HG03571 (cell line): Measurements from ENCODE around the gene WBP4.

Experiments used
- ATAC-seq: cut with Tn5 transposase; IDR thresholded peaks from one replicate; pipeline ENCODE4 v1.9.1; 2021; ENCODE audit not compliant: unreplicated experiment

Gene WBP4

GRCh38 chr13:41048640-41049039 is 12.7 kb upstream of the WBP4 start:
- no peak for ATAC-seq

- no peak for ATAC-seq
These were observed 11.5 kb upstream of the WBP4 start for GRCh38 chr13:41049480-41050440.

GRCh38 chr13:41052441-41052840 is 8.9 kb upstream of the WBP4 start:
- ATAC-seq, result no peak

- peak; percentile 81 for ATAC-seq
These were observed 7.9 kb upstream of the WBP4 start for GRCh38 chr13:41053384-41053826.

- ATAC-seq, result no peak
These were observed 7.0 kb upstream of the WBP4 start for GRCh38 chr13:41054212-41054877.

- no peak for ATAC-seq
These were observed 6.2 kb upstream of the WBP4 start for GRCh38 chr13:41054919-41055619.

- no peak for ATAC-seq
These were observed 5.1 kb upstream of the WBP4 start for GRCh38 chr13:41056194-41056593.

- no peak for ATAC-seq
These were observed 4.2 kb upstream of the WBP4 start for GRCh38 chr13:41056826-41057711.

- ATAC-seq, result no peak
These were observed 2.8 kb upstream of the WBP4 start for GRCh38 chr13:41058295-41059070.

- no peak for ATAC-seq
These were observed 1.7 kb upstream of the WBP4 start for GRCh38 chr13:41059456-41060081.

- peak; percentile 36 for ATAC-seq
These were observed 1.1 kb upstream of the WBP4 start for GRCh38 chr13:41060082-41060723.

- ATAC-seq, result peak; percentile 23
These were observed 610 bp upstream of the WBP4 start for GRCh38 chr13:41060724-41061074.

- peak; percentile 24 for ATAC-seq
These were observed 867 bp downstream of the WBP4 start for GRCh38 chr13:41061914-41062837.

- ATAC-seq, result no peak
These were observed 3.2 kb downstream of the WBP4 start for GRCh38 chr13:41064493-41064892.

- ATAC-seq, result no peak
These were observed 3.8 kb downstream of the WBP4 start for GRCh38 chr13:41065078-41065477.

- ATAC-seq, result no peak
These were observed 13.2 kb downstream of the WBP4 start for GRCh38 chr13:41074523-41074922.

GRCh38 chr13:41075034-41075433 is 13.7 kb downstream of the WBP4 start:
- no peak for ATAC-seq

GRCh38 chr13:41075485-41075884 is 14.2 kb downstream of the WBP4 start:
- ATAC-seq, result no peak
